GM21576 (cell line): Measurements from ENCODE around the gene CD3E.
"Not testable (repeated sequence)": the region's sequence is repeated elsewhere in the genome, so short reads cannot be mapped to it uniquely, and the experiment has no call there.

ENCODE experiments used
- ATAC-seq: cut with Tn5 transposase; IDR thresholded peaks from one replicate; pipeline ENCODE4 v1.9.1; 2021; ENCODE audit warnings: mild to moderate bottlenecking, moderate library complexity; ENCODE audit not compliant: unreplicated experiment

The CD3E gene

GRCh38 chr11:118290923-118291322 is 13.6 kb upstream of the CD3E start:
- ATAC-seq = no peak

DNA sequence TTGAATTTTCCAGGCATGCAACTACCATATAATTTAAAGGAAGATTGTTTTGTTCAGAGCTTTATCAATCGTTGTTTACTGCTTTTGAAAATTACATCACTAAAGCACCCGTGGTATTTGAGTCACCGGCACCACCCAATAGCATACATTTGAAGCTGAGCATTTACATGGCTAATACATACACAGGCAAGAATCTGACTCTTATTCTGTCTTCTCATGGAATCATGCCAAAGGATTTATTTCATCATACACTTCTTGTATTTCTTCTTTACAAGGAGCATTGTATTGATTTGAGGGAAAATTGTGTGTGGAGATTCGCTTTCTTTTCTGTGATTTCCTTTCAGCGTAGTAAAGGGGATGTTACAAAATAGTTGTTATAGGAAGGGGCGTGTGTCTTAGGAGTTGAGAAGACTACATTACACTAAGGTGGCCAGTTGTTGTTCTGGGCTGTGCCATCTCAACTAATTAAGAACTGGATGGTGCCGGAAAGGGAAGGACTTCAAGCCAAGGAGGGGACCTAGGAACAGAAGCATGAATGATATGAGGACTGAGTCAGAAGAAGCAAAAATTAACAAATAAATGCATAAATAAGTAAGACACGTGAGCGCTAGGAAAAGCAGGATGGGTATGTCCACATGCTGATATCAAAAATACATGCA is 12.9 kb upstream of the CD3E start:
- no peak for ATAC-seq

DNA sequence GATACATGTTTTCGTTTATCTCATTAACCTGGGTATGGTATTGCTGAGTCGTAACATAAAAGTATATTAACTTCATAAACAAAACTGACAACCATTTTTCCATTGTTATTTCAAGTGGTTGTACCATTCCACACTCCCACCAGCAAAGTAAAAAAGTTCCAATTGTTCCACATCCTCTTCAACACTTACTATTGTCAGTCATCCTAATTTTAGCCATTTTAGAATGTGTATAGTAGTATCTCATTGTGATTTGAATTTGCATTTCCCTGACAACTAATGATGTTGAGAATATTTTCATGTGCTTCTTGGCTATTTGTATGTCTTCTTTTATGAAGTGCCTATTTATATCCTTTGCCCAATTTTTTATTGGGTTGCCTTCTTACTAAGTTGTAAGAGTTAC is 10.5 kb upstream of the CD3E start:
- ATAC-seq = no peak

GRCh38 chr11:118295199-118295598 is 9.3 kb upstream of the CD3E start:
- ATAC-seq = no peak

DNA sequence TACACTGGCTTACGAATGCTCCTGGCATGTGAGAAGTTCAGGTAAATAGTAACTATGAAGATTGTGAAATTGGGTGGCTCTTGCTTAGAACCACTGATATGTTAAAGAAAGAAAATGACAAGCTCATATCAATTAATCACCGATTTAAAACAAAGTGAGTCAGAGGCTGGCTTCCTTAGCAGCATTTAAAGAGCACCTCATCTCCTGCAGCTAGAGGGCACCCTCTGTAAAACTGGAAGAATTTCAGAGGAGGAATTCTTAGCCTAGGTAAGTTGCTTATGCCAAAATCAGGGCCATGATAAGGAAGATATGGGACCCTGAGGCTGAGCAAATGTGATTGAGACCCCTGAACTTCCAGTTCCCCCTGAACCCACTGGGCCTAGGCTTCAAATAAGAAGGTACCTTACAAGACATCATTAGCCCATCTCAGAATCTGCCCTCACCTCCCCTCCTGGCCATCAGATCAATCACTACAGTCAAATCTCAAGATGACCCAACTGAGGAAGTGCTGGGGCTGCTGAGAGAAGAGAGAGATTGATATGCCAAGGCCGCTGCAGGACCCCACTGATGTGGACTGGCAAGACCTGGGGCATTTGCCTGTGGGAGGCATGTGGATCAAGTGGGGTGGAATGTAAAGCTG is 8.6 kb upstream of the CD3E start:
- no peak for ATAC-seq

DNA sequence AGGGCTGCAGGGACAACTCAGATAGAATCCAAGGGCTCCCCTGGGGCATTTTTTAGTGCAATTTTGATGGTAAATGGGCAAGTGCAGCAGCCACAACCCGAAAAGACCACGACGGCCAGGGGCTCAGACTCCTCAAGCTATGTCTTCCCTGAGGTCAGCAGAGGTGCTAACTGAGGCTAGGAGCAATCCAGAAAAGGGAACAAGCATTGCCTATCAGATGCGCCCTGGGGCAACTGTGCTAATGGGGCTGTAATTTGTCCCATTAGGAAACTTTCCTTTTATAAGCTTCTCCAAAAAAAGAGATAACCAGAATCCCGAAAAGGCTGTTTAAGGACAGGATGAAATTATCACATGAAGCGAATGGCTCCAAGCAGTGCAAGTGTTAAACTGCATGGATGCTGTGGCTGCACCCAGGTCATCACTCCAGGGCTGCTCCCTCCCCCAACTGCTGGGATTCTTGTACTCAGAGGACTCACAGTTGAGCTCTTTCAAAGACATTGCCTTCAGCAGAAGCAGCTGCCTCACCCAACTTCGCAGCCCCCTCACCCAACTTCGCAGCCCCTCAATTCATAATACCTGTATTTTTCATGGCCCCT is 2.8 kb upstream of the CD3E start:
- no peak for ATAC-seq

DNA sequence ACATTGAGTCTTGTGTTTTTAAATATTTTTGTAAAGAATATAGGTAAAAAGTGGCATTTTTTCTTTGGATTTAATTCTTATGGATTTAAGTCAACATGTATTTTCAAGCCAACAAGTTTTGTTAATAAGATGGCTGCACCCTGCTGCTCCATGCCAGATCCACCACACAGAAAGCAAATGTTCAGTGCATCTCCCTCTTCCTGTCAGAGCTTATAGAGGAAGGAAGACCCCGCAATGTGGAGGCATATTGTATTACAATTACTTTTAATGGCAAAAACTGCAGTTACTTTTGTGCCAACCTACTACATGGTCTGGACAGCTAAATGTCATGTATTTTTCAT is 333 bp upstream of the CD3E start:
- ATAC-seq = no peak

GRCh38 chr11:118305726-118306125 is 1.2 kb downstream of the CD3E start:
- no peak for ATAC-seq

DNA sequence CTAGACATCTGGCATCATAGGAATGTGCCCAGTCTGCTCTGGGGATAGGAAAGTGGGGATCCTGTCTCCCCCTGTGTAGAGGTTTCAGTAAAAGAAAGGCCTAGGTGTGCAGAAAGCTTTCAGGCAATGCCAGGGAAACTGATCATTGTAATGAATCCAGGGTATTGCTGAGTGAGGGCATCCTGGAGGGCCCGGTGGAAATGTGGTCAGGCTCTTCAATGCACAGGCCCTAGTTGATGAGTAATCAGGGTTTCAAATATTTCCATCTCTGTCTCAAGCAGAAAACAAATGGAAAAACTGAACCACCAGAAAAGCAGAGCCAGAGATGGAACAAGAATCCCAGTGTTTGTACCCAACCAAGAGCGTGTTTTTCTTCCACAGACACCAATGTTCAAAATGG is 2.0 kb downstream of the CD3E start:
- no peak for ATAC-seq

DNA sequence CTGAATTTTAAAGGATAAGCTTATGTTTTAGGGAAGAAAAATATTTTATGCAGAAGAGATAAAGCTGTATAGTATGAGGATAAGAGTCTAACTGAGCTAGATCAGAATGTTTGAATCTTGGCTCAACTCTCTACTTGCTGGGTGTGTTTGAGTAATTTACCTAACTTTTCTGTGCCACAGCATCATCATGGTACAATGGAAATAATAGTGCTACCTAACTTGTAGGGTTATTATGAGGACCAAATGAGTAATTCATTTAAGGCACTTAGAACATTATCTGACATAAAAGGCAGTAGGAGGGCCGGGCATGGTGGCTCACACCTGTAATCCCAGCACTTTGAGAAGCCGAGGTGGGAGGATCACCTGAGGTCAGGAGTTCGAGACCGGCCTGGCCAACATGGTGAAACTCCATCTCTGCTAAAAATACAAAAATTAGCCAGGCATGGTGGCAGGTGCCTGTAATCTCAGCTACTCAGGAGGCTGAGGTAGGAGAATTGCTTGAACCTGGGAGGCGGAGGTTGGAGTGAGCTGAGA is 4.5 kb downstream of the CD3E start:
- not testable (repeated sequence) for ATAC-seq

DNA sequence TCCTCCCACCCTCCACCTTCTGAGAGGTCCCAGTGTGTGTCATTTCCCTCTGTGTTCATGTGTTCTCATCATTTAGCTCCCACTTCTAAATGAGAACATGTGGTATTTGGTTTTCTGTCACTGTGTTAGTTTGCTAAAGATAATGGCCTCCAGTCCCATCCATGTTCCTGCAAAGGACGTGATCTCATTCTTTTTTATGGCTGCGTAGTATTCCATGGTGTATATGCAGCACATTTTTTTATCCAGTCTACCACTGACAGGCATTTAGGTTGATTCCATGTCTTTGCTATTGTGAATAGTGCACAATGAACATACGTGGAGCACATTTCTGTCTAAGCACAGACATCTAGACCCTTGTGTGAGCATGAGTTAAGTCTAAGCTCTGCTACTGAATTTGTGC is 5.7 kb downstream of the CD3E start:
- ATAC-seq = no peak

- ATAC-seq = no peak
Observed at GRCh38 chr11:118310781-118311485, 6.4 kb downstream of the CD3E start.

- no peak for ATAC-seq
Observed at GRCh38 chr11:118311518-118311917, 7.0 kb downstream of the CD3E start.

GRCh38 chr11:118312328-118312727 is 7.8 kb downstream of the CD3E start:
- ATAC-seq = no peak

DNA sequence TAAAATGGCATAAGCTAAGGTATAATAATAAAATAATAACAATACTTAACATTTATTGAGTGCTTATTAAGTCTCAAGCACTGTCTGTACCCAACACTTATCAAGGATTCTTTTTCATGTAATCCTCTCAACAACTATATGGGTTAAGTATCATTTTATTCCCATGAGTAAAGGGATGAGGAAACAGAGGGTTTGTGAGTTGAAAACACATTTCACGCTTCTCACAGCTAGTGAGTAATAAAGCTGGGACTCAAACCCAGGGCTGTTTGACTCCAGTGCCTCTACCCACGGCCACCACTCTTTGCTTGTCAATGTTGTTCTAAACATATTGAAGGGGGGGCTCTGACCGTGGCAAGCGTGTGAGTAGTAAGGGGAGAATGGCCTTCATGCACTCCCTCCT is 8.7 kb downstream of the CD3E start:
- ATAC-seq = no peak

GRCh38 chr11:118314988-118315411 is 10.5 kb downstream of the CD3E start:
- ATAC-seq = no peak

GRCh38 chr11:118318124-118318523 is 13.6 kb downstream of the CD3E start:
- no peak for ATAC-seq

- no peak for ATAC-seq
Observed at GRCh38 chr11:118318581-118319336, 14.2 kb downstream of the CD3E start.

DNA sequence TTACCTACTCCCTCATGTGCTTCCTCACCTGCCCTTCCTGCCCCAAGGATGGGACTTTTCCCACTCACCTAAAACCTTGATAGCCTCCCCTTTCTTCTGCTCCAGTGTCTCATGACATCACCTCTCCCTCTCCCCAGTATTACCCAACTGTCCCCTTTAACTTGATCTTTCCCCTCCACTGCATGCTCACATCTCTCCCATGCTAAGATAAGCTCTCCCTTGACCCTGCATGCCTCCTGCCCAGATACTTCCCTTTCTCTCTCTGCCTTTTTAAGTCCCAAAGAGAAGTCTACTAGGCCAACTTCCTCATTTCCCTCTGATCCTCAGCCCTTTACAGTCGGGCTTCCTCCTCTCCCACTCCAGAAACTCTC is 14.8 kb downstream of the CD3E start:
- ATAC-seq = no peak

DNA sequence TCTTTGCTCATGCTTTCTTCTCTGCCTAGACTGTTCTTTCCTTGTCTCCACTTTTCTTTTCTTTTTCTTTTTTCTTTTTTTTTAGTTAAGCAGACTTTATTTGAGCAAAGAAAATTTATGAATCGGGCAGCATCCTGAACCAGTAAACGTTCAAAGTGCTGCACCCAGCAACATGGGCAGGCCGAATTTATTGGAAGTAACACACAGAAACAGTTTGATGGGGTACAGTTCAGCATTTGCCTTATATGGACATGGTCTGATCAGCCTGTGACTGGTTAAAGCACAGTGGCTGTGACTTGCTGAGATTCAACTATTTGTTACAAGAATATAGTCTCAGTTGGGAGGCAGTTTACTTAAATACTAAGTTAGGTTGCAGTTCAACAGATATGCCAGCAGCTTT is 16.0 kb downstream of the CD3E start:
- no peak for ATAC-seq
